GM23338 (cell line): ENCODE measurements around the gene POLR3K. TPM values are rescaled to one million over a fixed set of nuclear protein-coding genes. Genes with fewer than 3 reads are reported as not detected.
"Not testable (repeated sequence)": the region's sequence is repeated elsewhere in the genome, so short reads cannot be mapped to it uniquely, and the experiment has no call there.

Source experiments
- ATAC-seq: fragments of 200-7000 bp; cut with Tn5 transposase; 3 replicates; pipeline ENCODE4 v1.9.1; 2020
- DNase-seq: peaks from one replicate; pipeline ENCODE4 v3.0.0-alpha.2; 2015; ENCODE audit warnings: low spot score
- H2AFZ ChIP-seq: fragments of 200-600 bp; sonication (generic); 2 replicates; pipeline ENCODE4 v1.8.0; 2016; ENCODE audit warnings: antibody characterized with exemption, mild to moderate bottlenecking, moderate library complexity
- H3F3A ChIP-seq: fragments of 200-600 bp; sonication (generic); replicated peaks from 2 replicates; pipeline ENCODE4 v1.8.0; 2017; ENCODE audit warnings: antibody characterized with exemption, mixed run types, low read depth
- H3K27ac ChIP-seq: fragments of 200-600 bp; sonication (generic); 2 replicates; pipeline ENCODE4 v1.6.1; 2016; ENCODE audit warnings: low read depth
- H3K27me3 ChIP-seq: fragments of 200-600 bp; sonication (generic); 2 replicates; pipeline ENCODE4 v1.8.0; 2016; ENCODE audit warnings: mild to moderate bottlenecking, mixed run types, moderate library complexity; ENCODE audit not compliant: insufficient read depth
- H3K36me3 ChIP-seq: fragments of 200-600 bp; sonication (generic); 2 replicates; pipeline ENCODE4 v1.8.0; 2016; ENCODE audit warnings: mild to moderate bottlenecking; ENCODE audit not compliant: insufficient read depth
- H3K4me1 ChIP-seq: fragments of 200-600 bp; sonication (generic); 2 replicates; pipeline ENCODE4 v1.8.0; 2016; ENCODE audit warnings: mild to moderate bottlenecking, moderate library complexity; ENCODE audit not compliant: insufficient read depth
- H3K4me2 ChIP-seq: fragments of 200-600 bp; sonication (generic); 2 replicates; pipeline ENCODE4 v1.7.1; 2017; ENCODE audit warnings: mixed run types
- H3K4me3 ChIP-seq: fragments of 200-600 bp; sonication (generic); 2 replicates; pipeline ENCODE4 v1.6.1; 2016; ENCODE audit warnings: mixed run types
- H3K79me2 ChIP-seq: fragments of 200-600 bp; sonication (generic); replicated peaks from 2 replicates; pipeline ENCODE4 v1.8.0; 2017; ENCODE audit warnings: mild to moderate bottlenecking; ENCODE audit not compliant: insufficient read depth
- H3K9me2 ChIP-seq: fragments of 200-600 bp; sonication (generic); 2 replicates; pipeline ENCODE4 v1.8.0; 2017; ENCODE audit not compliant: insufficient read depth
- H4K20me1 ChIP-seq: fragments of 200-600 bp; sonication (generic); replicated peaks from 2 replicates; pipeline ENCODE4 v1.8.0; 2017; ENCODE audit warnings: mild to moderate bottlenecking; ENCODE audit not compliant: insufficient read depth
- H3K27ac Mint-ChIP-seq: 2 replicates; pipeline ENCODE4 v1.8.0; 2020; ENCODE audit warnings: inconsistent platforms, mild to moderate bottlenecking, moderate library complexity, mixed read lengths
- H3K27me3 Mint-ChIP-seq: 3 replicates; pipeline ENCODE4 v1.8.0; 2022; ENCODE audit warnings: low read depth, mild to moderate bottlenecking, moderate library complexity, mixed read lengths, inconsistent platforms; ENCODE audit not compliant: insufficient read depth, poor library complexity
- H3K36me3 Mint-ChIP-seq: 3 replicates; pipeline ENCODE4 v1.8.0; 2021; ENCODE audit warnings: low read depth, mild to moderate bottlenecking, inconsistent platforms, moderate library complexity, mixed read lengths
- H3K4me1 Mint-ChIP-seq: 3 replicates; pipeline ENCODE4 v1.8.0; 2020; ENCODE audit warnings: mild to moderate bottlenecking, inconsistent platforms, mixed read lengths
- H3K4me3 Mint-ChIP-seq: 3 replicates; pipeline ENCODE4 v1.8.0; 2021; ENCODE audit warnings: moderate library complexity, mild to moderate bottlenecking, inconsistent platforms, mixed read lengths
- H3K9me3 Mint-ChIP-seq: 3 replicates; pipeline ENCODE4 v1.8.0; 2020; ENCODE audit warnings: moderate library complexity, mild to moderate bottlenecking, inconsistent platforms, mixed read lengths
- ETS1 ChIP-seq: IDR thresholded peaks from 2 replicates; pipeline ENCODE4 v1.6.1; 2016; ENCODE audit warnings: antibody characterized with exemption
- JUNB ChIP-seq: IDR thresholded peaks from one replicate; pipeline ENCODE4 v1.6.1; 2016; ENCODE audit warnings: antibody characterized with exemption; ENCODE audit not compliant: unreplicated experiment
- REST ChIP-seq: IDR thresholded peaks from one replicate; pipeline ENCODE4 v1.6.1; 2018; ENCODE audit warnings: antibody characterized with exemption; ENCODE audit not compliant: unreplicated experiment
- ZNF114 ChIP-seq: fragments of 250-450 bp; sonication (Bioruptor Pico); IDR thresholded peaks from 2 replicates; pipeline ENCODE4 v1.5.0; 2020; ENCODE audit warnings: mild to moderate bottlenecking, moderate library complexity
- polyA plus RNA-seq: library from polyadenylated mRNA; unstranded; fragments of >200 nt; fragmentation: Nextera tagmentation; extraction: Ambion mirVana; gene quantifications from 2 replicates; pipeline ENCODE4 v1.2.1, GENCODE V29; 2016
- total RNA-seq: library from RNA; depleted of rRNA; stranded (reverse); fragments of >200 nt; shearing (Covaris generic); gene quantifications from 2 replicates; pipeline ENCODE4 v1.2.3, GENCODE V29; 2014

Gene POLR3K
- total and polyA plus RNA-seq, 2 experiments from 2014 or later, result 17.8 to 58.5 TPM

DNA sequence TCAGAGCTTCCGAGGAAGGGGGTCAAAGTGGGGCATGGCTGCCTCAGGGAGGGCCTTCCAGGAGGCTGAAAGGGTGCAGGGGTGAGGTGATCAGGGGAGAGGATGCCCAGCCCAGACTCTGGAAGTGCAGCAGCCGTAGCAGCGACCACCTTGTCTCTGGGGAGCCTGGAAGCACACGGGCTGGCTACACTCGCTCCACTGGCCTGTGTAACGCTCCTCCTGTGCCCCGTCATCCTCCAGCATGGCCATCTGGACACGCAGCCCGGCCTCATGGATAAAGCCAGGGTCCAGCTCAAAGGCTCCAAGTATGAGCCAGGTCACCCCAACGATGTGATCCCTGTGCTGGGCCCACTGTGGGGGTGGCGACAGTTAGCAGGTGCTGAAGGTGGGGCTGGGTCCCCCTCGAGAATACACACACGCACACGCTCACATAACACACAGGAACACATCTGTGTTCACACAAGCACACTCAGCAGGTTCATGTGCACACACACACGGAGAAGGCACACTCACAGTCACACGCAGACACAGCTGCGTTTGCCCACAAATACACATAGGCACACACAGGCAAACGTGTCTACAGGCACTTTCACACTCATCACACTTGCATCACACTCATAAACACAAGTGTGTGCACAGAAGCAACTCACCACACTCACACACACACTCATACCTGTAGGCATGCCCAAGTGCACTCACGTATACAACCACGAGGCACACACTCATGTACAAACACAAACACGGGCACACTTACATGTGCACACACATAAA, 19.3 kb downstream of the POLR3K start (continued):
- TF ChIP-seq ETS1 (no peak), REST (no peak), ZNF114 (CRISPR knock-in tag) (no peak), JUNB (no peak)

GRCh38 chr16:33154-33876, 20.1 kb downstream of the POLR3K start:
- not testable (repeated sequence) for H3K4me1 ChIP-seq, H3K9me3 Mint-ChIP-seq, H3K36me3 ChIP-seq, H2AFZ ChIP-seq, H3K27me3 Mint-ChIP-seq, ATAC-seq, H3K4me2 ChIP-seq, H3K27ac Mint-ChIP-seq, H3K4me1 Mint-ChIP-seq, H3K79me2 ChIP-seq, H3F3A ChIP-seq, DNase-seq, H3K27ac ChIP-seq, H4K20me1 ChIP-seq, H3K4me3 ChIP-seq, H3K27me3 ChIP-seq, H3K4me3 Mint-ChIP-seq, H3K9me2 ChIP-seq
- H3K36me3 Mint-ChIP-seq, result peaks cover 10% of the 10 kb centered on the region; the same call in 2 of the 3 replicates

- H3K36me3 Mint-ChIP-seq, H3K79me2 ChIP-seq, H3K4me1 Mint-ChIP-seq, H3K9me2 ChIP-seq, DNase-seq, H3K27ac Mint-ChIP-seq, H4K20me1 ChIP-seq, H3K4me3 Mint-ChIP-seq, H3K27ac ChIP-seq, H3K4me2 ChIP-seq, H3F3A ChIP-seq, H3K9me3 Mint-ChIP-seq, H2AFZ ChIP-seq, H3K27me3 ChIP-seq, H3K27me3 Mint-ChIP-seq, ATAC-seq, H3K4me3 ChIP-seq, H3K4me1 ChIP-seq, H3K36me3 ChIP-seq: not testable (repeated sequence)
Measured at GRCh38 chr16:30627-31026, 22.8 kb downstream of the POLR3K start.

- not testable (repeated sequence) for ATAC-seq, H3K36me3 Mint-ChIP-seq, H3K4me3 Mint-ChIP-seq, H2AFZ ChIP-seq, H3K27me3 Mint-ChIP-seq, H3K4me1 Mint-ChIP-seq, H3F3A ChIP-seq, H3K9me3 Mint-ChIP-seq, H3K27ac Mint-ChIP-seq, H3K9me2 ChIP-seq, H3K27ac ChIP-seq, H3K27me3 ChIP-seq, H3K4me1 ChIP-seq, H3K79me2 ChIP-seq, H3K36me3 ChIP-seq, DNase-seq, H4K20me1 ChIP-seq, H3K4me3 ChIP-seq, H3K4me2 ChIP-seq
Measured at GRCh38 chr16:25926-26348, 27.5 kb downstream of the POLR3K start.

DNA sequence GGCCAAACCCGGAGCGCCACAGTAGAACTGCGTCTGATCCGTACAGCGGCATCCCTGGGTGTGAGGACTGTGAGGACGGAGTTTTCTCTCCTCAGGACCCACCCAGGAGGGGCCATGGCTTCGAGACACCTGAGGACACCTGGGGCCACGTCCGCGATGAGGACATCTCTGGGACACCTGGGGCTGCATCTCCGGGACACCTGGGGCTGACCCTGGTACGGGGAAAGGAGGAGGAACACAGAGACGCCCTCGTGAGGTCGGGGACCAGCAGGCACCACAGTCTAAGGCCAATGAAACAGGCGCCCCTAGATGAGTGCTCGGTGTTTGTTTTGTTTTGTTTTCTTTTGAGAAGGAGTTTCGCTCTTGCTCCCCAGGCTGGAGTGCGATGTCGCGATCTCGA, 29.3 kb downstream of the POLR3K start:
- H3K4me3 Mint-ChIP-seq, H3K36me3 Mint-ChIP-seq, H4K20me1 ChIP-seq, H3K79me2 ChIP-seq, H3K27ac Mint-ChIP-seq, H3K4me1 ChIP-seq, H3F3A ChIP-seq, H2AFZ ChIP-seq, H3K27me3 Mint-ChIP-seq, H3K4me2 ChIP-seq, H3K36me3 ChIP-seq, H3K27me3 ChIP-seq, H3K9me2 ChIP-seq, H3K4me3 ChIP-seq, H3K27ac ChIP-seq, ATAC-seq, DNase-seq, H3K4me1 Mint-ChIP-seq: not testable (repeated sequence)
- H3K9me3 Mint-ChIP-seq, result peaks cover 12% of the 10 kb centered on the region
